Eye (tissue), 1 donor: Measurements from ENCODE around the gene YARS1.
A peak's percentile ranks its signal among the peaks of the same experiment; 100 is the strongest.
"Not testable (repeated sequence)": the region's sequence is repeated elsewhere in the genome, so short reads cannot be mapped to it uniquely, and the experiment has no call there.

Source experiments
- DNase-seq: peaks from one replicate; pipeline ENCODE4 v3.0.0-alpha.2; 2015

Gene YARS1

GRCh38 chr1:32816676-32817158 is 441 bp downstream of the YARS1 start:
- DNase-seq = no peak

DNA sequence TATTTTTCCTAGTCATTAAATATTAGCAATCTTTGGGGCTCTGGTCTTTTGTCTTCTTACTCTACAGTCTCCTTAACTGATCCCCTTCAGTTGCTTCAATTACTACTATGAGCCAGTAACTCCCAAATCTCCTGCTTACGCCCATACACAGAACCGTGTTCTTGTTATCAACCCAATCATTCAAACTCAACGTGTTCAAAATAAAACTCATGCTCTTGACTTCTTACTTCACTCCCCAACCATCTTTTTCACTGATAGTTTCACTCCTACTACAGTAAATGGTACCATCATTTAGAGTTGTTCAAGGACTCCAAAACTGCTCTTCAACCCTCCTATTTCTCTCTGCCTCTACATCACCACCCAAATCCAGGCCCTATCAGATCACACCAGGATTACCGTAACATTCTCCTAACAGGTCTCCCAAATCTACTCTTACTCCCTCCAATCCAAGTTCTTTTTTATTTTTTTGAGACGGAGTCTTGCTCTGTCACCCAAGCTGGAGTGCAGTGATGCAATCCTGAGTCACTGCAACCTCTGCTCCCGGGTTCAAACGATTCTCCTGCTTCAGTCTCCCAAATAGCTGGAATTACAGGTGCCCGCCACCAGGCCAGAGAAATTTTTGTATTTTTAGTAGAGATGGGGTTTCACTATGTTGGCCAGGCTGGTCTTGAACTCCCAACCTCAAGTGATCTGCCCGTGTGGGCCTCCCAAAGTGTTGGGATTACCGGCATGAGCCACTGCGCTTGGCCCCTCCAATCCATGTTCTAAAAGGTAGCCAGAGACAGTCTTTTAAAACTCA is 3.0 kb downstream of the YARS1 start:
- no peak for DNase-seq

GRCh38 chr1:32811917-32812316 is 5.2 kb downstream of the YARS1 start:
- no peak for DNase-seq

DNA sequence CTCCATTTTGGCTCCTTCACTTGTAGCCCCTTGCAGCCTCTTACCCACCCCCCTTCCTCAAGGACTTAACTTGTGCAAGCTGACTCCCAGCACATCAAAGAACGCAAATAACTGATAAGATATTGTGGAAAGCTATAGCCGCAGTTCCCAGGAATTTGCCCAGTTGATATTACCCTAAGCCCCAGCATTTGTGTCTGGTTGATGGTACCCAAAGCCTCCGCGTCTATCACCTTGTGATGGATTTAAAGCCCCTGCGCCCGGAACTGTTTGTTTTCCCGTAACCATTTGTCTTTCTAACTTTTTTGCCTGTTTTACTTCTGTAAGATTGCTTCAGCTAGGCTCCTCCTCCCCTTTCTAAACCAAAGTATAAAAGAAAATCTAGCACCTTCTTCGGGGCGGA is 5.9 kb downstream of the YARS1 start:
- no peak for DNase-seq

DNA sequence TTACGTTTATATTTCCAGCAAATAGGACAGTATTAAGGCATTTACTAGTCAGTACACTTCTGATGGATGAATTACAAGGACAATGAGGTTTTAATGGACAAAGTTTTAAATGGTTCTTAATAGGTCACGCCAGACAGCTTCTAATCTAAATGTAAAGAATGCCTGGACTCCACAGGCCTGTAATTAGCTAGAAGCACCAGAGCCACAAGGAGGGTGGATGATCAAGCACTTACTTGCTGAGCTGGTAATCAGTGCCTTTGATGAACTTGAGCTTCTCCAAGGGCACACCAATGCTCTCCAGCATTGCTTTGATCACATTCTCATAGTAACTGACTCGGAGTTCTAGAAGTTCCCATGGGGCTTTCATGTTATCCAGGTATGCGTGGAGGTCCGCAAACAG is 6.8 kb downstream of the YARS1 start:
- DNase-seq = no peak

- DNase-seq = no peak
Measured at GRCh38 chr1:32808580-32808979, 8.6 kb downstream of the YARS1 start.

GRCh38 chr1:32806910-32807523 is 10.1 kb downstream of the YARS1 start:
- DNase-seq = no peak

- DNase-seq = no peak
Measured at GRCh38 chr1:32806290-32806689, 10.9 kb downstream of the YARS1 start.

DNA sequence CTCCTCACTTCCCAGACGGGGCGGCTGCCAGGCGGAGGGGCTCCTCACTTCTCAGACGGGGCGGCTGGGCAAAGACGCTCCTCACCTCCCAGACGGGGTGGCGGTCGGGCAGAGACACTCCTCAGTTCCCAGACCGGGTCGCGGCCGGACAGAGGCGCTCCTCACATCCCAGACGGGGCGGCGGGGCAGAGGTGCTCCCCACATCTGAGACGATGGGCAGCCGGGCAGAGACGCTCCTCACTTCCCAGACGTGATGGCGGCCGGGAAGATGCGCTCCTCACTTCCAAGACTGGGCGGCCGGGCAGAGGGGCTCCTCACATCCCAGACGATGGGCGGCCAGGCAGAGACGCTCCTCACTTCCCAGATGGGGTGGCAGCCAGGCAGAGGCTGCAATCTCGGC is 12.7 kb downstream of the YARS1 start:
- not testable (repeated sequence) for DNase-seq

GRCh38 chr1:32801096-32801715 is 16.0 kb downstream of the YARS1 start:
- DNase-seq = no peak

DNA sequence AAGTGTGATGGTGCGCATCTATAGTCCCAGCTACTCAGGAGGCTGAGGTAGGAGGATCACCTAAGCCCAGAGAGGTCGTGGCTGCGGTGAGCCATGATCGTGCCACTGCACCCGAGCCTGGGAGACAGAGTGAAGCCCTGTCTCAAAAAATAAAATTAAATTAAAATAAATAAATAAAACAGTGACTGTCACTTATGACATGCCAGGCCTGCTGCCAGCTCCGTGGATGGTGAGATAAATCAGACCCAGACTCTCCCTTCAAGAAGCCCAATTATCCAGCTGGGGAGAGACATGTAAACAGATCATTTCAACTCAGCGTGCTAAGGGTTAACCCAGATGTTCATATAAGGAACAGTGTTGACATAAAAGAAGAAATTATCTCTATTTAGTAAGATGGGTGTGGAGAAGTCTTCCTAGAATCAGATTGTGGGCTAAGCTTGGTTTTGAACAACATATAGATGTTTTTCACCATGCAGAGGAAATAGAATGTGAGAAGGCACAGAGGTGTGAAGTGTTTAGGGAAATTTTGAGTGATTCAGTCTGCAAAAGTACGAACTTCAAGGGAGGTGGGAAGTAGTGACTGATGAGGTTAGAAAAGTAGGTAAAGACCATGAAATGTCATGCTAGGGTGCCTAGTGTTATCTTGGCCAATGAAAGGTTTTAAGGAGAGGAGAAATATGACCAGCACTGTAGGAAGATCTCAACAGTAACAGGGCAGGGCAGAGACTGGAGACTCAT is 18.3 kb downstream of the YARS1 start:
- no peak for DNase-seq

DNA sequence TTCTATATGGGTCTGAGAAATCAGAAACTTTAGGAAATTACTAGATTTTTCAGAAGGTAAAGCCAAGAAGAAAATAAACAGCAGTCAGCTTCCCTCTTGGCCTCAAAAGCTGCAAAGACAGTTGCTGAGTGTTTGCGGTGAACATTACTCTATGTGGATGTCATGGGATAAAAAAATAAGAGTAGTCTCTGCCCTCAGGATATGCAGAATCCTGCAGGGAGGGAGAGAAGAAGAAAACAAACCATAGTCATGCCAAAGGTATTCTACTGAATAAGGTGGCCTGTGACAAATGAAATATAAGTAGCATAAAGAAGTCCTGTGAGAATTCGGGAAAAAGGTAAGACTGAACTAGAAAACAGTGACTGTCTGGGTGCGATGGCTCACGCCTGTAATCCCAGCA is 19.0 kb downstream of the YARS1 start:
- no peak for DNase-seq

DNA sequence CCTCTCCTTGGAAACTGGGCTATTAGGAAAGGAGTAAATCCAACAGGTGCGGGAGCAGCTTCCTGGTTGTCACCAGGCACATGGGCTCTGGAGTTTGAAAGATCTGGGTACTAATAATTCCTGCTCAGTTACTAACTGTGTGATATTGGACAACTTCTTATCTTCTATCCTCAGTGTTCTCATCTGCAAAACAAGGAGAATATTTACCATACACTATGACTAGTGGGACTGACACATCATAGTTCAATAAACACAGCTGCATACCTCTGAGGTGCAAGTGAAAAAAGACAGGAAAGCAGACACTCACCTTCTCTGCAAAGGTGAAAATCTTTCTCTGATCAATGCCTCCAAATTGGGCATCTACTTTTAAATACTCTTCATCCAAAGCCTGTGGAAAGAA is 19.7 kb downstream of the YARS1 start:
- no peak for DNase-seq

GRCh38 chr1:32795763-32796162 is 21.4 kb downstream of the YARS1 start:
- not testable (repeated sequence) for DNase-seq

DNA sequence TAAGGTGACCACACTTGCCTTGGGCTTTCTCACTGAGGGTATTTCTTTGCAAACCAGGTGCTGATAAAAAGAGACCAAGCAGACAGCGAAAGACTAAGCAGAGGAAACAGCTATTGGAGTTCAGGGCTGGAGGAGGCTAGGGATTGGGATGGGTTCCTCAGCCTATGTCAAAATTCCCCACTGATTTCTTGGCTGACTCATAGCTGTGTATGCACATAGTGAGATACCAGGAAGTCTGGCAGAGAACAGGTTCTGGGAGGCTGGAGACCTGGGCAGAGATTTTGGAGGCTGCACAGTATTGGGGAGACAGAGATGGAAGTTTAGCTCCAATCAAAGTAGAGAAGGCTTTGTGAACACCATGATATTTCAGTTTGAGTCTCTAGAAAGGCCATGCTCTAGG is 25.3 kb downstream of the YARS1 start:
- no peak for DNase-seq

DNA sequence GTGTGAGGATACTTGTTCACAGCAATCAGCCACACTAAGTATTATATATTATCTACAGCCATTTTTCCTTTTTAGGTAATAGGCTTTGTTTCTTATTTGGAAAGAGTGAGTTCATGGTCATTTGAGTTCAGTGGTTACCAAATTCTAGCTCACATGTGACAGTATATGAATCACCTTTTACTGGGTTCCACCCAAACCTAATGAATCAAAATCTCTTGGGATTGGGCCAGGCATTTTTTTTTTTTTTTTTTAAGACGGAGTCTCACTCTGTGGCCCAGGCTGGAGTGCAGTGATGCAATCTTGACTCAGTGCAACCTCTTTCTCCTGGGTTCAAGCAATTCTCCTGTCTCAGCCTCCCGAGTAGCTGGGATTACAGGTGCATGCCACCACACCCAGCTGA is 27.8 kb downstream of the YARS1 start:
- not testable (repeated sequence) for DNase-seq

- peak; percentile 49 for DNase-seq
Measured at GRCh38 chr1:32786856-32787255, 30.3 kb downstream of the YARS1 start.

DNA sequence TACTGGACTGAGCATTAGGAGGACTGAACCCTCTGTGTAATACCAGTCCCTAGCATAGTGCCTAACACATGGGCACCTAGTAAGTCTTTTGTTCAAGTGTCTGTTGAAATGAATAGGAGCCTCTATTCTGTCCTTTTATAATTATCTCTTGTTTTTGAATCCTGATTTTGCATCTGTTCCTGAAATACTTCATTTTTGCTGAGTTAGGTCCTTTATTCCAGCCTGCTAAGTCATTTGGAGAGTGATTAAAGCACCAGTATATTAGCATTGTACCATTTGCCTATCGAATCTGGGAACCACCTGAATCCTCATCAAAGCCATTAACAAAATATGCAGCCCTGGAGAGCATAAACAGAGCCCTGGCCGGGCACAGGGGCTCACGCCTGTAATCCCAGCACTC is 32.3 kb downstream of the YARS1 start:
- DNase-seq = no peak

DNA sequence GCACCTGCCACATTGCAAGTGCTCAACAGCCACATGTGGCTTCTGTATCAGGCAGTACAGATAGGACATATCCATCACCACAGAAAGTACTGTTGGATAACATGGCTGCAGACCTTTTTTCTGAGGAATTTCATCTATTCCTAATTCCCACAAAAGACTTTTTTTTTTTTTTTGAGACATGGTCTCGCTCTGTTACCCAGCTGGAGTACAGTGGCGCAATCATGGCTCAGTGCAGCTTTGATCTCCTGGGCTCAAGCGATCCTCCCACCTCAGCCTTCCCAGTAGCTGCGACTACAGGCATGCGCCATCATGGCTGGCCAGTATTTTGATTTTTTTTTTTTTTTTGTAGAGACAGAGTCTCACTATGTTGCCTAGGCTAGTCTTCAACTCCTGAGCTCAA is 33.3 kb downstream of the YARS1 start:
- DNase-seq = no peak

GRCh38 chr1:32782086-32782485 is 35.1 kb downstream of the YARS1 start:
- DNase-seq = no peak

GRCh38 chr1:32780628-32781234 is 36.4 kb downstream of the YARS1 start:
- no peak for DNase-seq

GRCh38 chr1:32780005-32780404 is 37.2 kb downstream of the YARS1 start:
- no peak for DNase-seq

DNA sequence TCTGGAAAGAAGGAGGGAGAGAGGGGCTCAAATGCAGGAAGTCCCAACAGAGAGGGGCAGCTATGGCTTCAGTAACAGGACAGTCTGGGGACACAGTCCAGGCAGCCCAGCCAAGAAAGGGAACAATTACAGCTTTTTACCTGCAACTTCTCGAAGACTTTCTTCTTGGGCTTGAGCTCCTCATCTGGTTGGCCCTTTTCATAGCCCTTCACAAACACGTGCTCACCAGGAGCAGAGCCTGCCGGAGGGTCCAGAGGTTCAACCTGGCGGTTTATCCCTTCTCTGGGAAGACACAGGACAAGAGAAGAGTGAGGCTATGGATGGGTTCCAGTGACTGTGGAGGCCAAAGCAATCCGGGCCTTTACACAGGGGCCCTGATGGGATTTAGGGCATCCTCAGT is 37.9 kb downstream of the YARS1 start:
- DNase-seq = no peak
